Fibroblast of mammary gland (primary cell): ENCODE results near the gene RIPK4.

Experiments used
- DNase-seq: peaks from one replicate; pipeline ENCODE4 v3.0.0-alpha.2; 2010; ENCODE audit warnings: low read depth
- H3K4me3 ChIP-seq: 2 replicates; pipeline ENCODE4 v1.5.1; 2011; ENCODE audit warnings: low read depth, mild to moderate bottlenecking, low read length, moderate library complexity; ENCODE audit not compliant: control insufficient read depth
- CTCF ChIP-seq: conservative IDR thresholded peaks from 2 replicates; pipeline ENCODE4 v1.5.1; 2011; ENCODE audit warnings: low read depth, low read length, inconsistent platforms; ENCODE audit not compliant: control insufficient read depth, insufficient read depth

The RIPK4 gene

GRCh38 chr21:41713495-41714281 is 53.2 kb downstream of the RIPK4 start:
- H3K4me3 ChIP-seq = no peak overlapping the region
- DNase-seq = no peak
- TF ChIP-seq CTCF = no peak

- DNase-seq = no peak
- no peak overlapping the region for H3K4me3 ChIP-seq
- TF ChIP-seq CTCF = no peak
Observed at GRCh38 chr21:41712730-41713129, 54.1 kb downstream of the RIPK4 start.

- H3K4me3 ChIP-seq = no peak overlapping the region
- TF ChIP-seq CTCF = no peak
- DNase-seq = no peak
Observed at GRCh38 chr21:41712201-41712600, 54.7 kb downstream of the RIPK4 start.

- no peak for TF ChIP-seq CTCF
- no peak for DNase-seq
- no peak overlapping the region for H3K4me3 ChIP-seq
Observed at GRCh38 chr21:41711416-41712007, 55.3 kb downstream of the RIPK4 start.

GRCh38 chr21:41710823-41711160 is 56.1 kb downstream of the RIPK4 start:
- no peak overlapping the region for H3K4me3 ChIP-seq
- DNase-seq = no peak
- no peak for TF ChIP-seq CTCF

- no peak for TF ChIP-seq CTCF
- DNase-seq = no peak
- no peak overlapping the region for H3K4me3 ChIP-seq
Observed at GRCh38 chr21:41709965-41710822, 56.7 kb downstream of the RIPK4 start.
